Measurements from ENCODE around the gene POSTN. TPM values are rescaled to one million over a fixed set of nuclear protein-coding genes. Genes with fewer than 3 reads are reported as not detected.

POSTN gene
- total RNA-seq, 4 donors from 2014 or later, result 10.5 to 25.3 (median 20.0) TPM

DNA sequence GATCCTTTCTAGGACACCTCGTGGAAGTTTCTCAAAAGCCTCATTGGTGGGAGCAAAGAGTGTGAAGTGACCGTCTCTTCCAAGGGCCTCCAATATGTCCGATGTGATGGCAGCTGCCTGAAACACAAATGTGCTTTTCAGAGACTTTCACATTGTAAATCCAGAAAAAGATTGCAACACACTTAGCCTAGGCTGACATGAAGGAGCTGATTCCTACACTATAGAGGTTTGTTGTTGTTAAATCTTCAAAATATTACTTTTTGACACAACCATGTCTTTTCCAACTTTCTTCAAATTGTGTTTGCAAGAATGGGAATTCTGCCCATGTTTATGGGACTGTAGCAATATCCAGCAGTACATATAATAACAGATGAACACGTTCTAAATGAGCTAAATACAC is 12.4 kb downstream of the POSTN start:
- no peak overlapping the region for H3K27ac ChIP-seq
- TF ChIP-seq POLR2A (IDR thresholded peaks at IDR 0.05), result no peak
- TF ChIP-seq, protein P1, sequence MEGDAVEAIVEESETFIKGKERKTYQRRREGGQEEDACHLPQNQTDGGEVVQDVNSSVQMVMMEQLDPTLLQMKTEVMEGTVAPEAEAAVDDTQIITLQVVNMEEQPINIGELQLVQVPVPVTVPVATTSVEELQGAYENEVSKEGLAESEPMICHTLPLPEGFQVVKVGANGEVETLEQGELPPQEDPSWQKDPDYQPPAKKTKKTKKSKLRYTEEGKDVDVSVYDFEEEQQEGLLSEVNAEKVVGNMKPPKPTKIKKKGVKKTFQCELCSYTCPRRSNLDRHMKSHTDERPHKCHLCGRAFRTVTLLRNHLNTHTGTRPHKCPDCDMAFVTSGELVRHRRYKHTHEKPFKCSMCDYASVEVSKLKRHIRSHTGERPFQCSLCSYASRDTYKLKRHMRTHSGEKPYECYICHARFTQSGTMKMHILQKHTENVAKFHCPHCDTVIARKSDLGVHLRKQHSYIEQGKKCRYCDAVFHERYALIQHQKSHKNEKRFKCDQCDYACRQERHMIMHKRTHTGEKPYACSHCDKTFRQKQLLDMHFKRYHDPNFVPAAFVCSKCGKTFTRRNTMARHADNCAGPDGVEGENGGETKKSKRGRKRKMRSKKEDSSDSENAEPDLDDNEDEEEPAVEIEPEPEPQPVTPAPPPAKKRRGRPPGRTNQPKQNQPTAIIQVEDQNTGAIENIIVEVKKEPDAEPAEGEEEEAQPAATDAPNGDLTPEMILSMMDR (IDR thresholded peaks at IDR 0.05 in 4 of 5, conservative IDR thresholded peaks at IDR 0.05 in 1 of 5), result no peak
- in situ Hi-C loops (cut with MboI; ENCODE audit: low sequenced_read_pairs in 4 of 4), result loop anchor here in 1 of 4 donors (25.0 kb wide), 1 partner anchor 474 kb away; the partner anchor contains the start of gene CSNK1A1L
- H3K4me1 ChIP-seq, result no peaks in the 10 kb centered on the region
- no peak for DNase-seq
- no peak overlapping the region for H3K4me3 ChIP-seq
- no peak for ATAC-seq
- intact Hi-C loops (cut with DNase I; ENCODE audit: low total_unique reads), result no loop called here
- no peaks in the 10 kb centered on the region for H3K36me3 ChIP-seq
- H3K27me3 ChIP-seq, result no peaks in the 10 kb centered on the region
- no peaks in the 10 kb centered on the region for H3K9me3 ChIP-seq

DNA sequence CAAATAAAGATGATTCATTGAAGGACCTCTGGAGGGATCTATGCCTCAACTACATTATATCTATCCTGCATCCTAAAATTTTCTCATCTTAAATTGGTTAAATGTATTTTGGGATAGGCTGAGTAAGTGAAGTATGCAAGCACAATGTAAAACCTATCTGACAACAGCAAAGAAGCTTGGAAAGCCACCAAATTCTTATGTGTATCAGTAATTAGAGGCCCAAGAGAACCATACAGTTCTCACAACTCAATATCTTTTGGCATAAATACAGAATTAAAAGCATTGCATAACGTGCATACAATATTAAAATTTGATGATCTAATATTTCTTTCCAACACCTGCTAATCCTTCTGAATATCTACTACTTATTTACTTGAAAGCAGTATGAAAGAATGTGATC is 13.0 kb downstream of the POSTN start:
- Histone ChIP-seq H3K27ac (no peak overlapping the region), H3K4me1 (no peaks in the 10 kb centered on the region), H3K36me3 (no peaks in the 10 kb centered on the region), H3K4me3 (no peak overlapping the region), H3K9me3 (no peaks in the 10 kb centered on the region), H3K27me3 (no peaks in the 10 kb centered on the region)
- intact Hi-C loops (cut with DNase I; ENCODE audit: low total_unique reads) (no loop called here), in situ Hi-C loops (cut with MboI; ENCODE audit: low sequenced_read_pairs in 4 of 4) (loop anchor here in 1 of 4 donors (25.0 kb wide), 1 partner anchor 473 kb away; the partner anchor contains the start of gene CSNK1A1L)
- ATAC-seq (no peak), DNase-seq (no peak)
- TF ChIP-seq, protein P1 (IDR thresholded peaks at IDR 0.05 in 4 of 5, conservative IDR thresholded peaks at IDR 0.05 in 1 of 5), result no peak
- TF ChIP-seq POLR2A (IDR thresholded peaks at IDR 0.05), result no peak

DNA sequence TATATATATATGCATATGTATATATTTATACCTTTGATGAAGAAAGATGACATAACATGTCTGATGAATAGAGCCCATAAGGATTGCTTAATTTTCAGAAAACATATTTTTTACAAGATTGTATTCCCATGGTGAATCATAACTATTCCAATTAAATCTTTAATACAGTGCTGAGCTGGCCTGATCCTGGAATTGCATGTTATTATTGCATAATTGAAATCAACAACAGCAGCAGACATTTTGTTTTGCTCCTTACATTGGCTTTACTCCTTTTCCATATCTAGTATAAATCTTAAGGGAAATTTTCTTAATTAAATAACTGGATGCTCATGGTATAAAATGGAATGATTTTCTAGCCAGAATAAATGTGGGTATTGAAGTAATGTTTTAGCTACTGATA is 22.0 kb downstream of the POSTN start:
- Histone ChIP-seq H3K9me3 (no peaks in the 10 kb centered on the region), H3K27ac (no peak overlapping the region), H3K36me3 (no peaks in the 10 kb centered on the region), H3K4me3 (no peak overlapping the region), H3K4me1 (no peaks in the 10 kb centered on the region), H3K27me3 (no peaks in the 10 kb centered on the region)
- intact Hi-C loops (cut with DNase I; ENCODE audit: low total_unique reads) (no loop called here), in situ Hi-C loops (cut with MboI; ENCODE audit: low sequenced_read_pairs in 4 of 4) (loop anchor here in 1 of 4 donors (25.0 kb wide), 1 partner anchor 464 kb away; the partner anchor contains the start of gene CSNK1A1L)
- ATAC-seq (no peak), DNase-seq (no peak)
- TF ChIP-seq POLR2A (IDR thresholded peaks at IDR 0.05), result no peak
- TF ChIP-seq, protein P1 (IDR thresholded peaks at IDR 0.05 in 4 of 5, conservative IDR thresholded peaks at IDR 0.05 in 1 of 5), result no peak

DNA sequence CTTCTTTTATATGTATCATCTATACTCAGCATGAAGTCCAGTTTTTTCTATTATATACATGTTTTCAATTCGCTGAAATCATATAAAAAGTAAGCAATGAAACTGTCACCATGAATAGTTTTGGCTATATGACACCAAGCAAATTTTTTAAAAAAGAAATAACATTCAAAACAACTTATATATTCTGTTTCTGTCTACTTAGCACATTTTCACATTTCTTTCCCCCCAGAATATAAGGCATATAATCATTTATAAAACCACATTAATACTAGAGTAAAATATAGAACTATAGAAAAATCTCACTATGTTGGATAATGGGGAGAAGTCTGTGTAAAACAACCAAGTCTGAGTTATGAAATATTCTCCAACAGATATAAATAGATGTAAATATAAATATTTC is 33.1 kb downstream of the POSTN start:
- in situ Hi-C loops (cut with MboI; ENCODE audit: low sequenced_read_pairs in 4 of 4), result no loop called here
- intact Hi-C loops (cut with DNase I; ENCODE audit: low total_unique reads), result no loop called here

More for the DNA sequence above, 33.1 kb downstream of the POSTN start:
- TF ChIP-seq POLR2A (IDR thresholded peaks at IDR 0.05), result no peak
- TF ChIP-seq, protein P1 (IDR thresholded peaks at IDR 0.05 in 4 of 5, conservative IDR thresholded peaks at IDR 0.05 in 1 of 5), result no peak
- H3K27me3 ChIP-seq, result no peaks in the 10 kb centered on the region
- H3K4me3 ChIP-seq, result no peak overlapping the region
- no peak overlapping the region for H3K27ac ChIP-seq
- no peaks in the 10 kb centered on the region for H3K36me3 ChIP-seq
- no peak for ATAC-seq
- H3K9me3 ChIP-seq, result no peaks in the 10 kb centered on the region
- DNase-seq, result no peak
- no peaks in the 10 kb centered on the region for H3K4me1 ChIP-seq
